K562 (cell line): ENCODE data around the gene NOL11. TPM values are rescaled to one million over a fixed set of nuclear protein-coding genes. Genes with fewer than 3 reads are reported as not detected.
A peak's percentile ranks its signal among the peaks of the same experiment; 100 is the strongest.

Experiments used
- ATAC-seq: fragments of 200-7000 bp; cut with Tn5 transposase; 3 replicates; pipeline ENCODE4 v1.9.1; 2020; ENCODE audit warnings: moderate library complexity
- BruUV-seq: library from RNA; stranded (reverse); fragments of 400-500 nt; replicated peaks from 2 replicates; lab custom pipeline; 2021; lab: Mats Ljungman, UMichigan
- CTCF ChIA-PET: fragments of 300-600 bp; formaldehyde crosslinking; extraction: SDS; loops from one replicate; lab custom pipeline; 2021; ENCODE audit warnings: low intra/inter-chr PET ratio; lab: Yijun Ruan, JAX
- POLR2A ChIA-PET: fragments of 300-600, 350-650 bp; sonication (Branson Sonifier 250); formaldehyde crosslinking; extraction: SDS; loops from one replicate; lab custom pipeline; 2021; ENCODE audit warnings: antibody characterized with exemption, inconsistent platforms; lab: Yijun Ruan, JAX
- DNase-seq, 4 experiments: peaks; one replicate each; pipeline versions ENCODE4 v3.0.0 to v3.0.0-alpha.2; 2011 to 2018; ENCODE audit warnings: low spot score in 3 of 4, mixed read lengths in 3 of 4; ENCODE audit errors: extremely low read depth in 1 of 4
- FAIRE-seq: peaks from 2 replicates; lab custom pipeline; 2011; peaks lifted over from hg19 to GRCh38; lab: Jason Lieb, UNC
- H2AFZ ChIP-seq: 2 replicates; pipeline ENCODE4 v1.6.0; 2011; ENCODE audit warnings: low read depth, low read length, control low read depth, inconsistent platforms
- H3K27ac ChIP-seq: fragments of 200-600 bp; 3 replicates; pipeline ENCODE4 v1.8.0; 2011; ENCODE audit warnings: low read depth, mild to moderate bottlenecking, control low read depth, inconsistent platforms, low read length, moderate library complexity, mixed read lengths; ENCODE audit errors: extremely low read depth
- H3K27me3 ChIP-seq, 2 experiments: fragments of 300-600 bp in 1 of 2; 2 replicates in 1 of 2; 3 replicates in 1 of 2; pipeline versions ENCODE4 v1.6.0 to v1.8.0; 2011; ENCODE audit warnings: inconsistent platforms in 2 of 2, low read length in 2 of 2, mild to moderate bottlenecking in 1 of 2, mixed read lengths in 1 of 2, moderate library complexity in 1 of 2; ENCODE audit not compliant: control insufficient read depth in 2 of 2, insufficient read depth in 2 of 2
- H3K36me3 ChIP-seq: fragments of 300-600 bp; 3 replicates; pipeline ENCODE4 v1.8.0; 2011; ENCODE audit warnings: mild to moderate bottlenecking, low read length, inconsistent platforms; ENCODE audit not compliant: control insufficient read depth, insufficient read depth
- H3K4me1 ChIP-seq, 2 experiments: fragments of 200-600 bp in 1 of 2; replicated peaks in 1 of 2; 2 replicates in 1 of 2; 3 replicates in 1 of 2; pipeline versions ENCODE4 v1.5.1 to v1.8.0; 2011; ENCODE audit warnings: inconsistent platforms in 2 of 2, low read length in 2 of 2, mild to moderate bottlenecking in 1 of 2, mixed read lengths in 1 of 2, moderate library complexity in 1 of 2; ENCODE audit not compliant: control insufficient read depth in 2 of 2, insufficient read depth in 2 of 2
- H3K4me2 ChIP-seq: 2 replicates; pipeline ENCODE4 v1.6.1; 2011; ENCODE audit warnings: low read length, control low read depth, inconsistent platforms, mixed read lengths; ENCODE audit not compliant: insufficient read depth
- H3K4me3 ChIP-seq: fragments of 200-600 bp; sonication (generic), shearing (Covaris generic); 2 replicates; pipeline ENCODE4 v1.5.1; 2016; ENCODE audit warnings: control low read depth, inconsistent platforms
- H3K79me2 ChIP-seq: fragments of 200-600 bp; 3 replicates; pipeline ENCODE4 v1.8.0; 2011; ENCODE audit warnings: low read length, inconsistent platforms; ENCODE audit not compliant: control insufficient read depth, insufficient read depth
- H3K9ac ChIP-seq, 2 experiments: 2 replicates each; pipeline versions ENCODE4 v1.6.0 to v1.6.1; 2011; ENCODE audit warnings: low read depth in 2 of 2, low read length in 2 of 2, control low read depth in 1 of 2, inconsistent platforms in 1 of 2, mild to moderate bottlenecking in 1 of 2, mixed read lengths in 1 of 2; ENCODE audit not compliant: insufficient read depth in 1 of 2
- H3K9me1 ChIP-seq: one replicate; pipeline ENCODE4 v1.6.0; 2011; ENCODE audit warnings: inconsistent platforms, mild to moderate bottlenecking, low read length, moderate library complexity; ENCODE audit not compliant: control insufficient read depth, insufficient read depth
- H3K9me3 ChIP-seq: replicated peaks from 2 replicates; pipeline ENCODE4 v1.5.1; 2011; ENCODE audit warnings: low read depth, low read length, inconsistent platforms; ENCODE audit not compliant: control insufficient read depth, insufficient read depth
- H4K20me1 ChIP-seq: replicated peaks from 2 replicates; pipeline ENCODE4 v1.6.1; 2011; ENCODE audit warnings: low read length, inconsistent platforms, mixed read lengths; ENCODE audit not compliant: control insufficient read depth, insufficient read depth
- CBFA2T2 ChIP-seq: fragments of 450-650 bp; conservative IDR thresholded peaks from 2 replicates; pipeline ENCODE4 v1.6.1; 2017; ENCODE audit warnings: mild to moderate bottlenecking
- CHD2 ChIP-seq: IDR thresholded peaks from 2 replicates; pipeline ENCODE4 v1.6.1; 2011; ENCODE audit warnings: low read depth, low read length
- E2F3 ChIP-seq: fragments of 250-450 bp; sonication (Bioruptor Pico); IDR thresholded peaks from 2 replicates; pipeline ENCODE4 v1.4.0; 2020; ENCODE audit warnings: mild to moderate bottlenecking
- ESRRA ChIP-seq: fragments of 450-650 bp; IDR thresholded peaks from 2 replicates; pipeline ENCODE4 v1.6.1; 2014; ENCODE audit warnings: low read depth, mild to moderate bottlenecking, moderate library complexity, borderline replicate concordance
- FOS ChIP-seq: IDR thresholded peaks from 3 replicates; pipeline ENCODE4 v1.6.1; 2011; ENCODE audit not compliant: insufficient read length; ENCODE audit errors: extremely low read depth
- HINFP ChIP-seq: fragments of 450-650 bp; conservative IDR thresholded peaks from 2 replicates; pipeline ENCODE4 v1.6.1; 2016; ENCODE audit warnings: missing genetic modification characterization, low read depth, mild to moderate bottlenecking, control low read depth, missing compliant biosample characterization
- L3MBTL2 ChIP-seq: fragments of 450-650 bp; IDR thresholded peaks from 2 replicates; pipeline ENCODE4 v1.6.1; 2016; ENCODE audit warnings: mild to moderate bottlenecking, moderate library complexity
- LEF1 ChIP-seq: fragments of 450-650 bp; IDR thresholded peaks from 2 replicates; pipeline ENCODE4 v1.6.1; 2016; ENCODE audit warnings: mild to moderate bottlenecking
- MTA2 ChIP-seq: fragments of 450-650 bp; IDR thresholded peaks from 2 replicates; pipeline ENCODE4 v1.6.1; 2016; ENCODE audit warnings: low read depth
- MYC ChIP-seq, 2 experiments: fragments of 250-450 bp in 1 of 2; sonication (Bioruptor Pico) in 1 of 2; IDR thresholded peaks; 2 replicates each; pipeline versions ENCODE4 v1.5.1 to v1.6.1; 2012 to 2021; ENCODE audit warnings: low read depth in 2 of 2, borderline replicate concordance in 1 of 2, improper control_type of control experiment in 1 of 2, low read length in 1 of 2, mild to moderate bottlenecking in 1 of 2, moderate library complexity in 1 of 2
- NCOA4 ChIP-seq: fragments of 450-650 bp; IDR thresholded peaks from 2 replicates; pipeline ENCODE4 v1.6.1; 2018; ENCODE audit warnings: mild to moderate bottlenecking; ENCODE audit not compliant: partially characterized antibody
- NR2C1 ChIP-seq, 2 experiments: fragments of 450-650 bp; IDR thresholded peaks; 2 replicates each; pipeline ENCODE4 v1.6.1; 2017; ENCODE audit warnings: mild to moderate bottlenecking in 2 of 2, antibody characterized with exemption in 1 of 2, inconsistent platforms in 1 of 2, missing compliant biosample characterization in 1 of 2, missing genetic modification characterization in 1 of 2
- NR2C2 ChIP-seq, 2 experiments: fragments of 200-800 bp in 1 of 2; sonication (Bioruptor generic) in 1 of 2; sonication (generic) in 1 of 2; formaldehyde crosslinking in 1 of 2; IDR thresholded peaks; 2 replicates each; pipeline versions ENCODE4 v1.6.1 to v1.8.0; 2016 to 2022; ENCODE audit warnings: mild to moderate bottlenecking in 1 of 2, missing compliant biosample characterization in 1 of 2, missing genetic modification characterization in 1 of 2, missing genetic modification reagents in 1 of 2
- POLR2A ChIP-seq: fragments of 450-650 bp; conservative IDR thresholded peaks from 2 replicates; pipeline ENCODE4 v1.6.1; 2016
- RAD51 ChIP-seq: fragments of 450-650 bp; IDR thresholded peaks from 2 replicates; pipeline ENCODE4 v1.7.1; 2016; ENCODE audit warnings: low read depth, mild to moderate bottlenecking, borderline replicate concordance
- RBM22 ChIP-seq: fragments of 200-400 bp; formaldehyde crosslinking; IDR thresholded peaks from 2 replicates; pipeline ENCODE4 v1.6.1; 2018; ENCODE audit warnings: low read length, low read depth; ENCODE audit not compliant: poor library complexity, severe bottlenecking
- SRSF1 ChIP-seq: fragments of 200-400 bp; formaldehyde crosslinking; IDR thresholded peaks from 2 replicates; pipeline ENCODE4 v1.6.1; 2017; ENCODE audit warnings: mild to moderate bottlenecking, low read depth, low read length, moderate library complexity
- TOE1 ChIP-seq, 2 experiments: fragments of 450-650 bp in 1 of 2; sonication (generic) in 1 of 2; formaldehyde crosslinking in 1 of 2; IDR thresholded peaks; 2 replicates each; pipeline versions ENCODE4 v1.7.1 to v1.8.0; 2016 to 2022; ENCODE audit warnings: borderline replicate concordance in 2 of 2, mild to moderate bottlenecking in 2 of 2, antibody characterized with exemption in 1 of 2, inconsistent platforms in 1 of 2, low read depth in 1 of 2, missing genetic modification reagents in 1 of 2, moderate library complexity in 1 of 2
- TRIM24 ChIP-seq, 2 experiments: fragments of 450-650 bp; IDR thresholded peaks; 2 replicates each; pipeline ENCODE4 v1.6.1; 2016
- USF1 ChIP-seq: sonication (generic); formaldehyde crosslinking; IDR thresholded peaks from 2 replicates; pipeline ENCODE4 v1.9.0; 2022; ENCODE audit warnings: mild to moderate bottlenecking, missing genetic modification reagents
- ZNF174 ChIP-seq: fragments of 250-450 bp; sonication (Bioruptor Pico); IDR thresholded peaks from 2 replicates; pipeline ENCODE4 v1.4.0; 2020; ENCODE audit warnings: mild to moderate bottlenecking
- ZNF561 ChIP-seq: fragments of 450-650 bp; formaldehyde crosslinking; conservative IDR thresholded peaks from 2 replicates; pipeline ENCODE4 v1.4.0; 2020; ENCODE audit warnings: mild to moderate bottlenecking, moderate library complexity
- WGBS: fragments of 100-300 bp; shearing (Covaris generic); methylation state at CpG from one replicate; pipeline ENCODE4 v1.1.6; 2016; ENCODE audit warnings: low coverage, mixed read lengths; ENCODE audit not compliant: insufficient coverage; ENCODE audit errors: missing lambda C conversion rate; 5-methylcytosine and 5-hydroxymethylcytosine counted together
- in situ Hi-C: fragments of 300-500 bp; cut with MboI; formaldehyde crosslinking; loops from 4 replicates; pipeline ENCODE4 v1.15.0; 2018; ENCODE audit warnings: inconsistent platforms, mixed read lengths
- intact Hi-C: fragments of 100-400 bp; cut with micrococcal nuclease; formaldehyde crosslinking; loops from 2 replicates; pipeline ENCODE4 v1.14.2; 2022
- polyA plus RNA-seq, 8 experiments: library from polyadenylated mRNA; depleted of rRNA in 4 of 8; stranded (reverse) in 5 of 8; unstranded in 3 of 8; fragments of >200 nt; fragmentation: Nextera tagmentation in 2 of 8; fragmentation: Illumina TruSeq in 1 of 8; extraction: Ambion mirVana in 2 of 8; extraction: Trizol in 1 of 8; gene quantifications; 2 replicates each; pipeline versions ENCODE4 v1.2.1 to v1.2.3, GENCODE V29; 2011 to 2014; ENCODE audit warnings: inconsistent platforms in 1 of 8, missing spikeins in 1 of 8
- total RNA-seq, 7 experiments: library from RNA; depleted of rRNA in 6 of 7; stranded (reverse); fragments of >200 nt in 6 of 7; fragmentation: Illumina TruSeq in 2 of 7; extraction: Trizol in 2 of 7; gene quantifications; 2 replicates each; pipeline versions ENCODE4 v1.2.1 to v1.2.3, GENCODE V29; 2011 to 2021; ENCODE audit warnings: low replicate concordance in 1 of 7

The NOL11 gene
- total and polyA plus RNA-seq, 9 of the 15 experiments (the other 6 are each of a cell fraction or from before 2014, with no cell fraction given), result 61.1 to 175 (median 121) TPM

GRCh38 chr17:67765623-67766022 lies 47.9 kb downstream of the NOL11 start:
- DNase-seq (peak; percentile 42 to 72 (median 60)), FAIRE-seq (peak; percentile 79), ATAC-seq (peak; percentile 84)
- peak overlapping the region; percentile 43; the same call in 1 of the 2 replicates for H3K4me2 ChIP-seq
- H3K9ac ChIP-seq, result no peak overlapping the region
- no peaks in the 10 kb centered on the region for H3K9me1 ChIP-seq
- POLR2A ChIA-PET, result interaction anchor here (0.7 to 1.5 kb wide), 4 partner anchors 11 to 633 kb away, joined by 3 to 6 read pairs (median 3); no protein-coding TSS in a partner anchor
- in situ Hi-C loops, result no loop called here
- no TSS peak for BruUV-seq
- no peaks in the 10 kb centered on the region for H3K36me3 ChIP-seq
- WGBS, result 54% methylated on average over 2 of the region's 2 CpGs
- intact Hi-C loops, result no loop called here
- H3K4me3 ChIP-seq, result no peak overlapping the region
- H4K20me1 ChIP-seq, result no peaks in the 10 kb centered on the region
- peak overlapping the region; percentile 89 for H2AFZ ChIP-seq
- peak overlapping the region; percentile 39; the same call in 1 of the 3 replicates for H3K27ac ChIP-seq
- H3K79me2 ChIP-seq, result no peaks in the 10 kb centered on the region
- H3K27me3 ChIP-seq, result no peaks in the 10 kb centered on the region
- H3K9me3 ChIP-seq, result no peaks in the 10 kb centered on the region
- peaks cover 4 to 6% of the 10 kb centered on the region in 2 experiments; a peak in 3 of 5 replicates for H3K4me1 ChIP-seq
- CTCF ChIA-PET, result no interaction called here
- TF ChIP-seq HINFP (tag), result no peak
- no peak for TF ChIP-seq MYC (IDR thresholded peaks at IDR 0.05; ENCODE audit: low read depth, low read length)
- TF ChIP-seq MYC (CRISPR knock-in tag; IDR thresholded peaks at IDR 0.05; ENCODE audit: borderline replicate concordance, low read depth), result no peak
- no peak for TF ChIP-seq NR2C2 (CRISPR knock-in tag; IDR thresholded peaks at IDR 0.05)
- TF ChIP-seq NR2C2 (tag; IDR thresholded peaks at IDR 0.05), result peak; percentile 45; the same call in 1 of the 2 replicates
- TF ChIP-seq ZNF174, result no peak
- TF ChIP-seq SRSF1, result no peak
- TF ChIP-seq NCOA4, result no peak
- peak; percentile 82 for TF ChIP-seq NR2C1 (IDR thresholded peaks at IDR 0.05)
- peak; percentile 69 for TF ChIP-seq NR2C1 (tag; IDR thresholded peaks at IDR 0.05)
- TF ChIP-seq MTA2, result no peak
- peak; percentile 92 for TF ChIP-seq TOE1 (IDR thresholded peaks at IDR 0.05; ENCODE audit: borderline replicate concordance)
- no peak for TF ChIP-seq TOE1 (CRISPR knock-in tag; IDR thresholded peaks at IDR 0.05; ENCODE audit: borderline replicate concordance, low read depth)
- peak; percentile 88 for TF ChIP-seq RAD51
- TF ChIP-seq CBFA2T2, result peak; percentile 31; the same call in 1 of the 2 replicates
- TF ChIP-seq ESRRA, result peak; percentile 96
- TF ChIP-seq FOS, result peak; percentile 11
- TF ChIP-seq L3MBTL2, result no peak
- no peak for TF ChIP-seq CHD2
- TF ChIP-seq USF1 (CRISPR knock-in tag), result peak; percentile 86
- no peak for TF ChIP-seq ZNF561 (CRISPR knock-in tag)
- no peak for TF ChIP-seq POLR2A
- TF ChIP-seq TRIM24 (IDR thresholded peaks at IDR 0.05), result no peak
- TF ChIP-seq RBM22, result no peak
- TF ChIP-seq E2F3 (CRISPR knock-in tag), result no peak
- TF ChIP-seq LEF1, result no peak
